GM18508 (cell line): Measurements from ENCODE around the gene SPC25.
"Not testable (repeated sequence)": the region's sequence is repeated elsewhere in the genome, so short reads cannot be mapped to it uniquely, and the experiment has no call there.

ENCODE experiments used
- ATAC-seq: cut with Tn5 transposase; IDR thresholded peaks from one replicate; pipeline ENCODE4 v1.9.1; 2021; ENCODE audit warnings: moderate number of reproducible peaks; ENCODE audit not compliant: insufficient read depth, unreplicated experiment

The SPC25 gene

GRCh38 chr2:168890006-168890782 lies at the start of gene SPC25:
TSS of gene SPC25 (minus strand) at chr2:168890430. CDS start at chr2:168889519, 911 bp downstream.
- ATAC-seq = peak; percentile 99

- ATAC-seq = peak; percentile 77
Measured at GRCh38 chr2:168939918-168940317, 49.7 kb upstream of the SPC25 start.

GRCh38 chr2:168939061-168939460 lies 48.8 kb upstream of the SPC25 start:
- no peak for ATAC-seq

GRCh38 chr2:168935810-168936581 lies 45.8 kb upstream of the SPC25 start:
- no peak for ATAC-seq

GRCh38 chr2:168934826-168935225 lies 44.6 kb upstream of the SPC25 start:
- ATAC-seq = no peak

GRCh38 chr2:168932174-168932573 lies 41.9 kb upstream of the SPC25 start:
- not testable (repeated sequence) for ATAC-seq

GRCh38 chr2:168930242-168930641 lies 40.0 kb upstream of the SPC25 start:
- no peak for ATAC-seq

- ATAC-seq = no peak
Measured at GRCh38 chr2:168929031-168929430, 38.8 kb upstream of the SPC25 start.

GRCh38 chr2:168928113-168928831 lies 38.0 kb upstream of the SPC25 start:
- ATAC-seq = no peak

- no peak for ATAC-seq
Measured at GRCh38 chr2:168926621-168927386, 36.6 kb upstream of the SPC25 start.

GRCh38 chr2:168920504-168921157 lies 30.4 kb upstream of the SPC25 start:
- no peak for ATAC-seq

- no peak for ATAC-seq
Measured at GRCh38 chr2:168916331-168916675, 26.1 kb upstream of the SPC25 start.

- ATAC-seq = no peak
Measured at GRCh38 chr2:168915441-168916330, 25.5 kb upstream of the SPC25 start.

- ATAC-seq = no peak
Measured at GRCh38 chr2:168913495-168913894, 23.3 kb upstream of the SPC25 start.

- ATAC-seq = no peak
Measured at GRCh38 chr2:168912901-168913369, 22.7 kb upstream of the SPC25 start.

GRCh38 chr2:168912466-168912865 lies 22.2 kb upstream of the SPC25 start:
- no peak for ATAC-seq

GRCh38 chr2:168910330-168910729 lies 20.1 kb upstream of the SPC25 start:
- ATAC-seq = no peak

GRCh38 chr2:168907940-168908662 lies 17.9 kb upstream of the SPC25 start:
- ATAC-seq = no peak
